Raji (cell line): ENCODE results near the gene ST3GAL5.

Experiments
- POLR2A ChIP-seq: IDR thresholded peaks from 2 replicates; pipeline ENCODE4 v1.6.1; 2011; ENCODE audit warnings: low read depth, low read length, control low read depth; ENCODE audit not compliant: insufficient read depth

ST3GAL5 gene

GRCh38 chr2:85924522-85924921 is 35.7 kb upstream of the ST3GAL5 start:
- TF ChIP-seq POLR2A = no peak

GRCh38 chr2:85922199-85922598 is 33.4 kb upstream of the ST3GAL5 start:
- TF ChIP-seq POLR2A = no peak

- no peak for TF ChIP-seq POLR2A
Observed at GRCh38 chr2:85921659-85922058, 32.9 kb upstream of the ST3GAL5 start.

- no peak for TF ChIP-seq POLR2A
Observed at GRCh38 chr2:85920810-85921545, 32.2 kb upstream of the ST3GAL5 start.

GRCh38 chr2:85917887-85918795 is 29.4 kb upstream of the ST3GAL5 start:
- no peak for TF ChIP-seq POLR2A

- TF ChIP-seq POLR2A = no peak
Observed at GRCh38 chr2:85915606-85916303, 27.0 kb upstream of the ST3GAL5 start.

GRCh38 chr2:85914922-85915321 is 26.1 kb upstream of the ST3GAL5 start:
- no peak for TF ChIP-seq POLR2A

GRCh38 chr2:85913884-85914881 is 25.4 kb upstream of the ST3GAL5 start:
- no peak for TF ChIP-seq POLR2A

GRCh38 chr2:85911814-85912692 is 23.3 kb upstream of the ST3GAL5 start:
- TF ChIP-seq POLR2A = no peak

GRCh38 chr2:85911097-85911496 is 22.3 kb upstream of the ST3GAL5 start:
- TF ChIP-seq POLR2A = no peak

GRCh38 chr2:85909005-85909404 is 20.2 kb upstream of the ST3GAL5 start:
- no peak for TF ChIP-seq POLR2A

- TF ChIP-seq POLR2A = no peak
Observed at GRCh38 chr2:85908506-85908905, 19.7 kb upstream of the ST3GAL5 start.

GRCh38 chr2:85907671-85908157 is 18.9 kb upstream of the ST3GAL5 start:
- no peak for TF ChIP-seq POLR2A
